ENCODE results near the gene NID2.

The NID2 gene

GRCh38 chr14:52025310-52025709, 43.5 kb downstream of the NID2 start:
- DNase-seq, result no peak

DNA sequence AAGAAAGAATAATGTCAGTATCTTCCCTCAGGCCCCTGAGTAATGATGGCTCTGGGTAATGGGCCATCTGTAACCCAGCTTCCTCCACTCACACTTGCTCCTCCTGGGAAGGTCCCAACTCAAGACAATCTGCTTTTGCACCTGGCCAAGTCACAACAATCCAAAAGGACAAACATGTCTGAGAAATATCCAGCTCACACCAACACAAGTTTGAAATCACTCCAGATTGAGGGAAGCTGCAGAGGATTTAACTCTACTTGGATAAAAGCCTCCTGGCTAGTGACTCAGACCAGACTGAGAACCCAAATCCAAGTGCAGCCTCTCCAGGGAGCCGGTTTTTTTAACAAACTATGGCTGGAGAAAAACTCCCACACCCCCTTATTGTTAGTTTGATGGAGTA, 45.3 kb downstream of the NID2 start:
- no peak for DNase-seq

- no peak for DNase-seq
Measured at GRCh38 chr14:52021957-52022600, 46.8 kb downstream of the NID2 start.

GRCh38 chr14:52020866-52021717, 47.8 kb downstream of the NID2 start:
- no peak for DNase-seq

DNA sequence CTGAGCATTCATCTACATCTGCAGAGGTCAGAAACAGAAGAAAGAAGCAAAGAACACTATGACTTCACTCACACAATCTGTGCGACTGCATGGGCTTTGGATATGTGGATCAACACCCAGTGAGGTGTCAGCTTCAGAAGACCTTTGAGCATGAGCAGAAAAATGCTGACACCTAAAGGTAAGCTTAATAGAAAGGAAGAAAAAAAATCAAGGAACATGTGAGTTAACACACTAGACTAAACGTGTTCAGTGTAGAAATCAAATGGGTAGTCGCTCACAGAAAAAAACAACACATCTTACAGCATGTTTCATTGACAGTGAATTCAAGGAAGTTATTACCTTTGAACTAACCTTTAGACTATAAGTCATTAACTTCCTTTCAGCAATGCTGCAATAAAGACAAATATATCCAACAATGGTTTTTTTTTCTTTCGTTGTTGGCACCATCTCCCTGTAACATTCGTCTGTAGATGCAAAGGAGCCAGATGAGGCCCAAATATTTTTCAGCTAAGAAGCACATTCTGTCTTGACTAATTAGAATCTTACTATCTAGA, 48.6 kb downstream of the NID2 start:
- no peak for DNase-seq

- DNase-seq, result no peak
Measured at GRCh38 chr14:52018970-52019369, 49.9 kb downstream of the NID2 start.

GRCh38 chr14:52018252-52018651, 50.6 kb downstream of the NID2 start:
- no peak for DNase-seq

- peak; percentile 4 for DNase-seq
Measured at GRCh38 chr14:52015411-52016030, 53.3 kb downstream of the NID2 start.

- DNase-seq, result no peak
Measured at GRCh38 chr14:52014601-52015267, 54.1 kb downstream of the NID2 start.

DNA sequence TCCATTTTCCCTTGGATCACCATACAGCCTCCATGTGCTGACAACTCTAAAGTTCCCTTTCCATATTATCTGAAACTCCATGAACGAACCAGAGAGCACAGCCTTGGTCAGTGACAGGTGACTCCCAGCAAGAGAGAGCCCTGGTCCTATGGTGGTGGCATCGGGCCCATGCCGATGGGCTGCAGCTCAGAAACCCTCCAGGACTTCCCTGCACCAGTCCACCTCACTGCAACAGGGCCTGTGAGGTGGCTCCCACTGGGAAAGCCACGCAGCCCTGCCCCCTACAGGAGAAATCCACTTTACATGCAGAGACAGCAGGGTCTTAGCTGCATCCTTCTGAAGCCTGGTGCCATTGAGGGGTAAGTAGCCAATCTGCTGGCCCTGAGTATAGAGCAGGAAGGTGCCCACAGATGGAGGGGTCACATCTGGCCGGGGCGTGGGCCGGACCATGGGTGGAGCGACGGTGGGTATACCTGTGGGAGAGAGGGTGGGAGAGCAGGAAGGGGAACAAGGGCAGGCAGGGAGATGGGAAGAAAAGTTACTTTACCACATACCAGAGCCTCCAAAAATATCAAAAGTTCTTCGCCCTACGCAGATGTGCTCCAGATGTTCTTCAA, 54.8 kb downstream of the NID2 start:
- DNase-seq, result peak; percentile 10

DNA sequence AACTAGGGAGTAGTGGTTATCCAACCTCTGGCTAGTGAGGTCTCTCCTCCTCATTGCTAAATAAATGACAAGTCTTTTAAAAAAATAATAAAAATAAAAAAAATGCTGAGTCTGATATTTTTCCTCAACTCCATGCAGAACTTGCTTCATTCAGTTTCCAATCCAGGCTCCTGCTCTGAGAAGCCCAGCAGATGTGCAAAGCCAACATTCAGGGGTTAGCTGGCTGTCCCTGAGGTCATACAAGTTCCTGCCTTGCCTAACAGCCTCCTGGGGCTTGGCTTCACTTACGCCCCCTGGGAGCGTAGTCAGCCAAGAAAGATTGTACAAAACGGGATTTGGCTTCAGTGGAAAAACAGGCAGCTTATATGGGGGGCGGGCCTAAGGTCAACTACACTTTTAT, 56.2 kb downstream of the NID2 start:
- no peak for DNase-seq

DNA sequence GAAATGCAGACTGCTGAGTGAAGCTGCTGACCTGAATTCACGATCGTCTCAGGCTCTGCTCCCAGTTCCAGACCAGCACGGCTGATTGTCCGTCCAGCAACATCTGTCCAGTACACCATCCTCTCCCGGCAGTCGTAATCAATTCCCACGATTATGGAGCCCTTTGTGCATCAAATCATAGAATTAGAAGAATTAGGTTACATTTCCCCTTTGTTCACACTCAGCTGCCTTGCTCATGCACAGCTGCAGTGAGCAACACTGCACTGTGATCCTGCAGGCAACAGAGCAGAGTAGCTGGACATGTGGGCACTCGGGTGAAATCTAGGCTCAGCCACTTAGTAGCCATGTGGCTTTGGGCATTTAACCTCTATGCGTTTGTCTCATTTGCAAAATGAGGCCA, 57.3 kb downstream of the NID2 start:
- no peak for DNase-seq

- no peak for DNase-seq
Measured at GRCh38 chr14:52010173-52010693, 58.6 kb downstream of the NID2 start.

DNA sequence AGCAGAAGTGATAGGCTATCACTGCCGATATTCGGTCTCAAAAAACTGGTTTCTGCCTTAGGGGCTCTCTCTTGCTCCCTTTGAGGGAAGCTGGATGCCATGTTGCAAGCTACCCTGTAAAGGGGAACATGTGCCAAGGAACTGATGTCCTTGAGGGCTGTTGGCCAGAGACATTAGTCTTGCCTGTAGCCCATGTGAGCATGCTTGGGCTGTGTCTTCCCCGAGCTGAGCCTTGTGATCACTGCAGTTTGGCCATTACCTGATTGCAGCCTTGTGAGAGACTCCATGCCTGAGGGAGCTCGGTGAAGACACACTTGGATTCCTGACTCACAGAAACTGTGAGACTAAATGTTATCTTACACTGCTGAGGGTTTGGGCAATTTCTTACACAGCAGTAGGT, 60.7 kb downstream of the NID2 start:
- no peak for DNase-seq

DNA sequence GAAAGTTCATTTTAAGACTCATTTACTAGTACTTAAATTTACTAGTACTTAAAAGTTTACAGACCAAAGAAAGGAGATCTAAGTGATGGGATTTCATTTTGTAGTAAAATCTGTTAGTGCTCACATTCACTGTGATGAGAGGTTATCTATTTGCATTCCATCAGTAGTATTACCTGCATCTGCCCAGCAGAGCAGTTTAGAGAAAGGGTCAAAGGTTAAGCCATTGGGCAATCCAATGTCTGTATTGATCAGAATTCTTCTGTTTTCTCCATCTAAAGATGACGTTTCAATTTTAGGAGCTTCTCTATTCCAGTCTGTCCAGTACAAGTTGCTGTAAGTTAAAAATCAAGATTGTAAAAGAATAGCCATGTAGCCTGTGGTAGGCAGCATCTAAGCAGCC, 61.2 kb downstream of the NID2 start:
- no peak for DNase-seq

DNA sequence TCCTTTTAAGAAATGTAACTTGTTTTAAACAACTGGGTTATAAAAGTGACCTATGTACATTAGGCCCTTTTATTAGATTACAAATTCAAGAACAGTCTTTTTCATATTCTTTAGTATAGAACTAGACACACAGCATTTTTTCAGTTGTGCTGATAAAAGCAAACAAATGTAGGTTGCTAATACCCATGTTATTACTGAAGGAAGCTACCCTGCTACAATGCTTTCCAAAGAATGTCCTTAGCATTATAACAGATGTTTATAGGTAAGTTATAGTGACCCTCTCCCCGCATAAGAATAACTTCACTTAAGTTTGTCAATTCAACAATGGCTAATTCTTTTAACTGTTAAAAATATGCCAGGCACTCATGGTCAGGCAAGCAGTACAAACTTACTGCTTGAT, 61.6 kb downstream of the NID2 start:
- DNase-seq, result no peak

DNA sequence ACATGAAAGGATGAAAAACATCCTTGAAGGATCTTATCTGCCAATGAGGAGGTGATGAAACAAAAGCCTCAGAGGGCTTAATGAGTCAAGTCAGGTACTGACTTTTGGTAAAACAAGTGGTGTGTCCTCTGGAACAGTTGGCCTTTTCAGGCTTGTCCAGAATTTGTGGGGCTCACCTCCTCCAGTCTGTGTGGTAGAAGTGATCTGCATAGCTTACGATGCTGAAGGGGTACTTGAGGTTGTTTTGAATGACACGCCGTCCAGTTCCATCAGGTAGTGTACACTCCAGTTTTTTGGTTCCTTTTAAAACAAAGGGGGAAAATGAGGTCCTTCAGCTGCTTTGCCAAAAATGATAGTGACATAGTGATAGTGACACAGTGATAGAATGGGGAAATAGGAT, 62.5 kb downstream of the NID2 start:
- no peak for DNase-seq

DNA sequence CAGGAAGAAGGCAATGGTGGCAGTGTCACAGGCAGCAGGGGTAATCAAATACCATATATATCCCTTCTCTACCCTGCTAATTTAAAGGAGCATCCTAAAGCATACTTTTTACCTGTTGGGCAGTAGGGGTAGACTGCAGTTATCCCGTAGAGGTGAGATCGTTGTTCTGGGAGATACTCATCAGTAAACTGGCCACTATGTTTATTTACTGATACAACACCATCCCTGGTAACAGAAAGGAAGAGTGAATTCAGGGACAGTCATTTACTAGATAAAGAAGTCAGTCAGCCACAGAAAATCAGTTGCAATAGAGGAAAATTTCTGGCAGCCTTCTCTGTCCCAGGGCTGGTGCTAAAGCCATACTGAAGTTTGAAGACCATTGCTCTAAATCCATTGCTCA, 63.2 kb downstream of the NID2 start:
- DNase-seq, result no peak

DNA sequence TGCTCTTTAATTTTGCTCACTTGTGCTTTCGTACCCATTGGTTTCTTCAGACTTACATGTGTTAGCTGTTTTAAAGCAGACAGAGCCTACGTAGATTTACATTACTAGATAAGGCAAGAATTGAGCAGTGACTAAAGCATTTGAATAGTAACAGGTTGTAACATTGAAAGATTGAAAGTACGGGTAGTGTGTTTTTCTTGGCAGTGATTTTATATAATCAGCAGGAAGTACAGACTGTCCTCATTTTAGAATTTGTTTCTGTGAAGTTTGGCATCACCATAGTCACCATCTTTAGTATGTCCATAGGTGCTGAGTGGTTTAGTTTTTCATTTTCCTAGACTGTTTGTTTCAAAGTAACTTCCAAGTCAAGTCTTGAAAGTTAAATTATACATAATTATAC, 65.5 kb downstream of the NID2 start:
- no peak for DNase-seq

- DNase-seq, result no peak
Measured at GRCh38 chr14:52002542-52002941, 66.3 kb downstream of the NID2 start.

DNA sequence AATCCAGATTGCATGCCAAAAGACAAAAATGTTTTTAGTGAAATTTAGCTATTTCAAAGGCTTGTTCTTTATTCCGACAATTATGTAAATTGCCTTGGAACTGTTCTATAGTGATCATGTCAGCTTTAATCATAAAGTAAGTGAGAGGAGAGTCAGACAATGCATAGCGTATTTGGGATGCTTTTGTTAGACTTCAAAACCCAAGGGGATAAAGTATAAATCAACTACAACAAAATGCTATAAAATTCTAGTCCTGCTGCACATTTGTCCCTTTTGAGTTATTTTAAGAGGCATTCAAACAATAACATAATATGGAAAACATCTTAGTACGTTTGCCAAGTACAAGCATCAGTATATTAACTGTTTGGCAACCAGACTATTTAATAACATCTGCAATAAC, 68.2 kb downstream of the NID2 start:
- DNase-seq, result no peak

DNA sequence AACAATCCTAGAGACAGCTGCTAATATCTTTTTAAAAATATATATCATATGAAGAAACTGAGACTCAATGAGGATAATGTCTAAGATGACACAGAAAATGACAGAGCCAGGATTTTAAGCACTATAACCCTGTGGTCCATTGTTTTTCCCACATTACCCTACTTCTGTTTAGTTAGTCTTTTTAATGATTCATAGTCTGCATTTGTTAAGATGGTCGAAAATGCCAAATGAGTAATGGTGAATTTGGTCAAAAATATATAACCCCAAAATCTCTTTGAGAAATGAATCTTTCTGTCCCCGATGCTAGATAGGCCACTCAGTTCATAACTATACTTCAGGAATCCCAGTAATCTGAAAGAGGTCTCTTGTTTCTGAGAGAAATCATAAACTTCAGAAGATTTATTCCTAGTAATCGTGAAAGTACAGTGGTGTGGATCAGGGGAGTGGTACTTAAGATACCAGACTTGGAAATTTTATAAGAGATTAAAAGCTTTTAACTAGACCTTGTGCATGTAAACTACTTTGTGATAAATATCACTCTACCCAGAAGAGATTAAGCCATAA, 68.8 kb downstream of the NID2 start:
- DNase-seq, result no peak

Measured in NCI-H1092 treated with DMSO at 0.1 percent for 48 hours (cell line).